GM19043 (cell line): ENCODE measurements around the gene HMGB1.

Experiments used
- ATAC-seq: cut with Tn5 transposase; IDR thresholded peaks from one replicate; pipeline ENCODE4 v1.9.1; 2021; ENCODE audit warnings: low read depth; ENCODE audit not compliant: unreplicated experiment

HMGB1 gene

GRCh38 chr13:30406779-30407416 lies 58.8 kb downstream of the HMGB1 start:
- ATAC-seq, result no peak
